ENCODE data around the gene TRIM72. TPM values are rescaled to one million over a fixed set of nuclear protein-coding genes. Genes with fewer than 3 reads are reported as not detected.

TRIM72 gene
- total RNA-seq, 1 experiment from 2014 or later, result 0.08 TPM

DNA sequence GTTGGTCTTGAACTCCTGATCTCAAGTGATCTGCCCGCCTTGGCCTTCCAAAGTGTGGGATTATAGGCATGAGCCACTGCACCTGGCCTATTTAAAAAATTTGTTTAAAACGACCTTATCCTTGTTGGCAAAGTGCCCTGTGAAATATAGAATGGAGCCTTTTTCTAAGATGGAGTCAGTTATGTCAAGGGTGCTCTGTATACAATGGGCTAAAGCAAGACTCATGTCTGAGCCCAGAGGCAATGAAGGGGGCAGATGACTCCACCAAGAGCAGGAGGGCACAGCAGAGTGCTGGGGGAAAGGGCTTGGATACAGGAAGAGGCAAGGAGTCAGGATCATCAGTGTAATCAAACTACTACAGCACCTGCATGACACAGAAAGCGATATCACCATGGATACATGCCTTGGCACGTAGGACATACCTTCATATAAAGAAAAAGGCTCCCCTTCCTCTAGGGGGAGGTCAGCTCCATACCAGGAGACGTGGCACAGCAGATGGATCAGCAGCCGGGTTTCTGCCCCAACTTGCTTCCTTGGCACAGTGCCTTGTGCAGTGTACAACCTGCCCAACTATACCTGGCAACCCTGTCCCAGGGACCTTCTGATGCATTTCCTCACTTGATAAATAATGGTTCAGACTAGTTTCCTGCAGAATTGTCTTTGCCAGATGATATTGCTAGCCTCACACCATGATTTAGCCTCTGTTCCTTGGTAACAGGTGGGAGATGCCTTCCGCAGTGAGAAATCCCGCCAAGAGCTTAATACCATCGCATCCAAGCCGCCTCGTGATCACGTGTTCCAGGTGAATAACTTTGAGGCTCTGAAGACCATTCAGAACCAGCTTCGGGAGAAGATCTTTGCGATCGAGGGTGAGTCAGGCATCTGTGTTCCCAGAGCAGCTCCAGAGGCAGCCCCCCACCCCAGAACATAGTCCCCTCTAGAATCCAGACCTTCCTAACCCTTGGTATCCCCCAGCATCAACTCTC is 61.2 kb downstream of the TRIM72 start:
- ChIA-PET CTCF (no interaction called here), POLR2A (no interaction called here)
- Histone ChIP-seq H3K4me3 (ENCODE audit: low read depth in 2 of 2, low read length in 2 of 2) (no peak overlapping the region), H3K4me1 (ENCODE audit: control insufficient read depth, insufficient read depth, low read length) (no peaks in the 10 kb centered on the region), H3K27ac (ENCODE audit: low read length) (no peak overlapping the region), H3K27me3 (ENCODE audit: control insufficient read depth, insufficient read depth, low read length) (no peaks in the 10 kb centered on the region), H3K36me3 (ENCODE audit: control insufficient read depth, insufficient read depth, low read length) (no peaks in the 10 kb centered on the region), H3K9me3 (ENCODE audit: control insufficient read depth, insufficient read depth, low read depth, low read length) (no peaks in the 10 kb centered on the region)
- DNase-seq (ENCODE audit: low read depth, low spot score) (no peak), ATAC-seq (no peak)
- no TSS peak for BruUV-seq (replicated peaks)
- in situ Hi-C loops (cut with HindIII; ENCODE audit: low pct_unique_long_range_greater_than_20kb, low sequenced_read_pairs) (no loop called here), intact Hi-C loops (cut with micrococcal nuclease; ENCODE audit: unreplicated experiment) (no loop called here)
- TF ChIP-seq, protein P1, sequence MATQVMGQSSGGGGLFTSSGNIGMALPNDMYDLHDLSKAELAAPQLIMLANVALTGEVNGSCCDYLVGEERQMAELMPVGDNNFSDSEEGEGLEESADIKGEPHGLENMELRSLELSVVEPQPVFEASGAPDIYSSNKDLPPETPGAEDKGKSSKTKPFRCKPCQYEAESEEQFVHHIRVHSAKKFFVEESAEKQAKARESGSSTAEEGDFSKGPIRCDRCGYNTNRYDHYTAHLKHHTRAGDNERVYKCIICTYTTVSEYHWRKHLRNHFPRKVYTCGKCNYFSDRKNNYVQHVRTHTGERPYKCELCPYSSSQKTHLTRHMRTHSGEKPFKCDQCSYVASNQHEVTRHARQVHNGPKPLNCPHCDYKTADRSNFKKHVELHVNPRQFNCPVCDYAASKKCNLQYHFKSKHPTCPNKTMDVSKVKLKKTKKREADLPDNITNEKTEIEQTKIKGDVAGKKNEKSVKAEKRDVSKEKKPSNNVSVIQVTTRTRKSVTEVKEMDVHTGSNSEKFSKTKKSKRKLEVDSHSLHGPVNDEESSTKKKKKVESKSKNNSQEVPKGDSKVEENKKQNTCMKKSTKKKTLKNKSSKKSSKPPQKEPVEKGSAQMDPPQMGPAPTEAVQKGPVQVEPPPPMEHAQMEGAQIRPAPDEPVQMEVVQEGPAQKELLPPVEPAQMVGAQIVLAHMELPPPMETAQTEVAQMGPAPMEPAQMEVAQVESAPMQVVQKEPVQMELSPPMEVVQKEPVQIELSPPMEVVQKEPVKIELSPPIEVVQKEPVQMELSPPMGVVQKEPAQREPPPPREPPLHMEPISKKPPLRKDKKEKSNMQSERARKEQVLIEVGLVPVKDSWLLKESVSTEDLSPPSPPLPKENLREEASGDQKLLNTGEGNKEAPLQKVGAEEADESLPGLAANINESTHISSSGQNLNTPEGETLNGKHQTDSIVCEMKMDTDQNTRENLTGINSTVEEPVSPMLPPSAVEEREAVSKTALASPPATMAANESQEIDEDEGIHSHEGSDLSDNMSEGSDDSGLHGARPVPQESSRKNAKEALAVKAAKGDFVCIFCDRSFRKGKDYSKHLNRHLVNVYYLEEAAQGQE (IDR thresholded peaks at IDR 0.05; ENCODE audit: insufficient read depth in 1 of 2, low read depth in 2 of 2, low read length in 1 of 2), result no peak
- no peak for TF ChIP-seq SIN3A (IDR thresholded peaks at IDR 0.05; ENCODE audit: borderline replicate concordance, insufficient read depth, low read depth, low read length)
- TF ChIP-seq POLR2AphosphoS5 (IDR thresholded peaks at IDR 0.05; ENCODE audit: low read depth, low read length), result no peak
- TF ChIP-seq TCF7L2 (IDR thresholded peaks at IDR 0.05; ENCODE audit: low read depth, low read length), result no peak
- TF ChIP-seq, protein P2, sequence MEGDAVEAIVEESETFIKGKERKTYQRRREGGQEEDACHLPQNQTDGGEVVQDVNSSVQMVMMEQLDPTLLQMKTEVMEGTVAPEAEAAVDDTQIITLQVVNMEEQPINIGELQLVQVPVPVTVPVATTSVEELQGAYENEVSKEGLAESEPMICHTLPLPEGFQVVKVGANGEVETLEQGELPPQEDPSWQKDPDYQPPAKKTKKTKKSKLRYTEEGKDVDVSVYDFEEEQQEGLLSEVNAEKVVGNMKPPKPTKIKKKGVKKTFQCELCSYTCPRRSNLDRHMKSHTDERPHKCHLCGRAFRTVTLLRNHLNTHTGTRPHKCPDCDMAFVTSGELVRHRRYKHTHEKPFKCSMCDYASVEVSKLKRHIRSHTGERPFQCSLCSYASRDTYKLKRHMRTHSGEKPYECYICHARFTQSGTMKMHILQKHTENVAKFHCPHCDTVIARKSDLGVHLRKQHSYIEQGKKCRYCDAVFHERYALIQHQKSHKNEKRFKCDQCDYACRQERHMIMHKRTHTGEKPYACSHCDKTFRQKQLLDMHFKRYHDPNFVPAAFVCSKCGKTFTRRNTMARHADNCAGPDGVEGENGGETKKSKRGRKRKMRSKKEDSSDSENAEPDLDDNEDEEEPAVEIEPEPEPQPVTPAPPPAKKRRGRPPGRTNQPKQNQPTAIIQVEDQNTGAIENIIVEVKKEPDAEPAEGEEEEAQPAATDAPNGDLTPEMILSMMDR (IDR thresholded peaks at IDR 0.05), result no peak

DNA sequence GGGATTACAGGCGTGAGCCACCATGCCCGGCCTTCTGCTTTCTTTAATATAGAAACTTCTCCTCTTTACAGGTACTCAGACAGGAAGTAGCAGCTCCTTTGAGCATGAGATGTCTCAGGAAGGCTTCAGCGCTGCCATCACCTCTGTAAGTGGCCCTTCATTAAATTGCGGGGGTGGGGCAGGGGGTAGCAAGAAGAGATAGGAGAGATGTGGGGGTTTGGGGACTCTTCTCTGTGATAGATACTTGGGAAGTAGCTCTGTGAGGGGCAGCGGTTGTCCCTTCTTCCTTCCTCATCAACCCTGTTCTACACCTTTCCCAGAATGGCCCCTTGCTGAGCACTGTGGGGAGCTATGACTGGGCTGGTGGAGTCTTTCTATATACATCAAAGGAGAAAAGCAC is 62.7 kb downstream of the TRIM72 start:
- no peak overlapping the region for H3K4me3 ChIP-seq (ENCODE audit: low read depth in 2 of 2, low read length in 2 of 2)
- intact Hi-C loops (cut with micrococcal nuclease; ENCODE audit: unreplicated experiment) (no loop called here), in situ Hi-C loops (cut with HindIII; ENCODE audit: low pct_unique_long_range_greater_than_20kb, low sequenced_read_pairs) (no loop called here)
- TF ChIP-seq TCF7L2 (IDR thresholded peaks at IDR 0.05; ENCODE audit: low read depth, low read length), result no peak
- no peak for TF ChIP-seq SIN3A (IDR thresholded peaks at IDR 0.05; ENCODE audit: borderline replicate concordance, insufficient read depth, low read depth, low read length)
- TF ChIP-seq, protein P1 (IDR thresholded peaks at IDR 0.05; ENCODE audit: insufficient read depth in 1 of 2, low read depth in 2 of 2, low read length in 1 of 2), result no peak
- TF ChIP-seq, protein P2 (IDR thresholded peaks at IDR 0.05), result no peak
- no peak for TF ChIP-seq POLR2AphosphoS5 (IDR thresholded peaks at IDR 0.05; ENCODE audit: low read depth, low read length)
- H3K27ac ChIP-seq (ENCODE audit: low read length), result no peak overlapping the region
- H3K9me3 ChIP-seq (ENCODE audit: control insufficient read depth, insufficient read depth, low read depth, low read length), result no peaks in the 10 kb centered on the region
- BruUV-seq (replicated peaks), result no TSS peak
- H3K4me1 ChIP-seq (ENCODE audit: control insufficient read depth, insufficient read depth, low read length), result no peaks in the 10 kb centered on the region
- no peak for ATAC-seq
- ChIA-PET POLR2A (no interaction called here), CTCF (interaction anchor here (0.7 kb wide), 1 partner anchor 431 kb away, joined by 3 read pairs; no protein-coding TSS in a partner anchor)
- H3K36me3 ChIP-seq (ENCODE audit: control insufficient read depth, insufficient read depth, low read length), result no peaks in the 10 kb centered on the region
- DNase-seq (ENCODE audit: low read depth, low spot score), result no peak
- no peaks in the 10 kb centered on the region for H3K27me3 ChIP-seq (ENCODE audit: control insufficient read depth, insufficient read depth, low read length)
